GM12872 (cell line): ENCODE data around the gene TTLL13.

ENCODE experiments used
- CTCF ChIP-seq: IDR thresholded peaks from 3 replicates; pipeline ENCODE4 v1.5.1; 2011; ENCODE audit warnings: low read depth, mild to moderate bottlenecking, low read length, moderate library complexity; ENCODE audit not compliant: insufficient read depth

TTLL13 gene

GRCh38 chr15:90248789-90249202 lies 560 bp upstream of the TTLL13 start:
- no peak for TF ChIP-seq CTCF

GRCh38 chr15:90257776-90258175 lies 8.4 kb downstream of the TTLL13 start:
- TF ChIP-seq CTCF = no peak

- no peak for TF ChIP-seq CTCF
Observed at GRCh38 chr15:90259524-90259923, 10.2 kb downstream of the TTLL13 start.

GRCh38 chr15:90261811-90262210 lies 12.5 kb downstream of the TTLL13 start:
- no peak for TF ChIP-seq CTCF

- no peak for TF ChIP-seq CTCF
Observed at GRCh38 chr15:90262426-90262825, 13.1 kb downstream of the TTLL13 start.

- TF ChIP-seq CTCF = no peak
Observed at GRCh38 chr15:90264671-90265070, 15.3 kb downstream of the TTLL13 start.

- TF ChIP-seq CTCF = no peak
Observed at GRCh38 chr15:90265271-90266060, 16.1 kb downstream of the TTLL13 start, which contains the start of gene NGRN. Gene NGRN (plus strand): TSS chr15:90265672. CDS start chr15:90265713, 41 bp downstream.
